ENCODE measurements around the gene CCDC7.
"Not testable (repeated sequence)": the region's sequence is repeated elsewhere in the genome, so short reads cannot be mapped to it uniquely, and the experiment has no call there.

CCDC7 gene

GRCh38 chr10:32445740-32446535 lies at the start of gene CCDC7:
TSS of gene CCDC7 (plus strand) at chr10:32446140. CDS start at chr10:32451643, 5,503 bp downstream.
- peak; percentile 86 for DNase-seq

GRCh38 chr10:32397163-32397562 lies 48.8 kb upstream of the CCDC7 start:
- DNase-seq = not testable (repeated sequence)

GRCh38 chr10:32399720-32400119 lies 46.2 kb upstream of the CCDC7 start:
- DNase-seq = not testable (repeated sequence)

GRCh38 chr10:32400961-32401360 lies 45.0 kb upstream of the CCDC7 start:
- no peak for DNase-seq

GRCh38 chr10:32402499-32402898 lies 43.4 kb upstream of the CCDC7 start:
- DNase-seq = no peak

- DNase-seq = no peak
These were observed 42.8 kb upstream of the CCDC7 start for GRCh38 chr10:32403091-32403490.

- DNase-seq = no peak
These were observed 37.2 kb upstream of the CCDC7 start for GRCh38 chr10:32408690-32409089.

GRCh38 chr10:32409741-32410140 lies 36.2 kb upstream of the CCDC7 start:
- DNase-seq = no peak

GRCh38 chr10:32410569-32410968 lies 35.4 kb upstream of the CCDC7 start:
- DNase-seq = no peak

- no peak for DNase-seq
These were observed 34.0 kb upstream of the CCDC7 start for GRCh38 chr10:32411797-32412498.

GRCh38 chr10:32412499-32412853 lies 33.5 kb upstream of the CCDC7 start:
- DNase-seq = no peak

GRCh38 chr10:32413513-32413912 lies 32.4 kb upstream of the CCDC7 start:
- no peak for DNase-seq

GRCh38 chr10:32415361-32415760 lies 30.6 kb upstream of the CCDC7 start:
- no peak for DNase-seq

GRCh38 chr10:32417911-32418547 lies 27.9 kb upstream of the CCDC7 start:
- no peak for DNase-seq

- no peak for DNase-seq
These were observed 27.4 kb upstream of the CCDC7 start for GRCh38 chr10:32418572-32418971.

GRCh38 chr10:32419615-32420014 lies 26.3 kb upstream of the CCDC7 start:
- no peak for DNase-seq

- no peak for DNase-seq
These were observed 19.8 kb upstream of the CCDC7 start for GRCh38 chr10:32426186-32426585.

- no peak for DNase-seq
These were observed 12.4 kb upstream of the CCDC7 start for GRCh38 chr10:32433542-32433941.

GRCh38 chr10:32436215-32436614 lies 9.7 kb upstream of the CCDC7 start:
- no peak for DNase-seq

- no peak for DNase-seq
These were observed 8.6 kb upstream of the CCDC7 start for GRCh38 chr10:32437334-32437733.

GRCh38 chr10:32445036-32445435 lies 904 bp upstream of the CCDC7 start:
- DNase-seq = no peak

- DNase-seq = no peak
These were observed 831 bp downstream of the CCDC7 start for GRCh38 chr10:32446536-32447406.

GRCh38 chr10:32454148-32454547 lies 8.2 kb downstream of the CCDC7 start:
- DNase-seq = no peak

Measured in CD4-positive, alpha-beta T cell treated with Interleukin-15 for 1 hour (primary cell).